SK-N-SH treated with all-trans-retinoic acid at 6 μM for 48 hours (cell line): ENCODE measurements around the gene GOLGA1.

Experiments
- ISL1 ChIP-seq: fragments of 250-450 bp; sonication (Bioruptor Pico); IDR thresholded peaks from 2 replicates; pipeline ENCODE4 v2.1.2; 2022; ENCODE audit warnings: mild to moderate bottlenecking, moderate library complexity
- RARB ChIP-seq: fragments of 250-450 bp; sonication (Bioruptor Pico); IDR thresholded peaks from 2 replicates; pipeline ENCODE4 v1.8.0; 2021; ENCODE audit warnings: mild to moderate bottlenecking, moderate library complexity
- ZC3H10 ChIP-seq: fragments of 250-450 bp; sonication (Bioruptor Pico); IDR thresholded peaks from 2 replicates; pipeline ENCODE4 v1.5.1; 2021; ENCODE audit warnings: mild to moderate bottlenecking, moderate library complexity
- TF ChIP-seq, protein P1 (sequence below): fragments of 250-450 bp; sonication (Bioruptor Pico); IDR thresholded peaks from 2 replicates; pipeline ENCODE4 v1.8.0; 2020; ENCODE audit warnings: mild to moderate bottlenecking, moderate library complexity, borderline replicate concordance

DNA sequence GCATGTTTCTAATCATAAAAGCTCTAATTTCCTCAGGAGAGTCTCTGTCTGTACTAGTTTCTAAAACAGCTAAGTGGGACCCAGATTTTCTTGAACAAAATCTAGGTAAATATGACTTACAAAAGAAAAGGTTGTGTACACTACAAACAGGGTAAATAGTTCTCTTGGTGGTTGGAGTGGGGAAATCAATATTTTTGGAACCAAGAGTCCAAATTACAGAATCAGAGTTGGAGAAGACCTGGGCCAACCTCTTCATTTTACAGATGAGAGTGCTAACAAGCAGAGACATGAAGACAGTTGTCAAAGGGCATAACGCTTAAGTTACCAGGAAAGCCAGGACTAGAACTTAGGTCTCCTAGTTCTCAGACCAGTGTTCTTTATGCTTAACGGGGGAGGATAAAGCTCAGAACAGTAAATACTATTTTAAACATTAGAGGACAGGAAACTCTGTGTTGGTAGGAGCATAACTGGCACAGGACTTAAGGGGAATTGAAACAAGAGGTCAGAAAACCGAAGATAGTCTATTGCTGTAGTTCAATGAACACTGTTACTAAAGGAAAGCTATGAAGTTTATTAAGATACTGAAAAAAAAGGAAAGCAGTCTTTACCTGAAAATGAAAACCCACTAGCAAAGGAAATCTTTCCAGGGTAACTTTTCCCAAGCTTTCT, 9.3 kb upstream of the GOLGA1 start:
- TF ChIP-seq RARB (CRISPR knock-in tag): no peak
- TF ChIP-seq, protein P1, sequence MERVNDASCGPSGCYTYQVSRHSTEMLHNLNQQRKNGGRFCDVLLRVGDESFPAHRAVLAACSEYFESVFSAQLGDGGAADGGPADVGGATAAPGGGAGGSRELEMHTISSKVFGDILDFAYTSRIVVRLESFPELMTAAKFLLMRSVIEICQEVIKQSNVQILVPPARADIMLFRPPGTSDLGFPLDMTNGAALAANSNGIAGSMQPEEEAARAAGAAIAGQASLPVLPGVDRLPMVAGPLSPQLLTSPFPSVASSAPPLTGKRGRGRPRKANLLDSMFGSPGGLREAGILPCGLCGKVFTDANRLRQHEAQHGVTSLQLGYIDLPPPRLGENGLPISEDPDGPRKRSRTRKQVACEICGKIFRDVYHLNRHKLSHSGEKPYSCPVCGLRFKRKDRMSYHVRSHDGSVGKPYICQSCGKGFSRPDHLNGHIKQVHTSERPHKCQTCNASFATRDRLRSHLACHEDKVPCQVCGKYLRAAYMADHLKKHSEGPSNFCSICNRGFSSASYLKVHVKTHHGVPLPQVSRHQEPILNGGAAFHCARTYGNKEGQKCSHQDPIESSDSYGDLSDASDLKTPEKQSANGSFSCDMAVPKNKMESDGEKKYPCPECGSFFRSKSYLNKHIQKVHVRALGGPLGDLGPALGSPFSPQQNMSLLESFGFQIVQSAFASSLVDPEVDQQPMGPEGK (CRISPR knock-in tag): no peak
- no peak for TF ChIP-seq ISL1
- no peak for TF ChIP-seq ZC3H10 (CRISPR knock-in tag)
